AG08395 (cell line): ENCODE measurements around the gene ZFYVE27.

ENCODE experiments used
- DNase-seq: peaks from one replicate; pipeline ENCODE4 v3.0.0; 2012; ENCODE audit warnings: mixed read lengths, low spot score

ZFYVE27 gene

GRCh38 chr10:97748116-97748515 lies 11.2 kb downstream of the ZFYVE27 start:
- no peak for DNase-seq

- DNase-seq, result no peak
These were observed 16.0 kb downstream of the ZFYVE27 start for GRCh38 chr10:97752956-97753355.

- no peak for DNase-seq
These were observed 17.8 kb downstream of the ZFYVE27 start for GRCh38 chr10:97754726-97755125.

GRCh38 chr10:97755718-97756117 lies 18.8 kb downstream of the ZFYVE27 start:
- no peak for DNase-seq

- DNase-seq, result no peak
These were observed 20.5 kb downstream of the ZFYVE27 start for GRCh38 chr10:97757471-97757870.

GRCh38 chr10:97759158-97759887 lies 22.4 kb downstream of the ZFYVE27 start:
- peak; percentile 83 for DNase-seq

- DNase-seq, result no peak
These were observed 23.0 kb downstream of the ZFYVE27 start for GRCh38 chr10:97759946-97760345.

GRCh38 chr10:97760461-97761257 lies 23.7 kb downstream of the ZFYVE27 start:
- DNase-seq, result no peak

GRCh38 chr10:97761331-97761865 lies 24.5 kb downstream of the ZFYVE27 start:
- no peak for DNase-seq

- no peak for DNase-seq
These were observed 25.1 kb downstream of the ZFYVE27 start for GRCh38 chr10:97762056-97762455.

GRCh38 chr10:97762816-97763215 lies 25.9 kb downstream of the ZFYVE27 start:
- peak; percentile 48 for DNase-seq

- DNase-seq, result no peak
These were observed 26.5 kb downstream of the ZFYVE27 start for GRCh38 chr10:97763411-97763810.

GRCh38 chr10:97763947-97764346 lies 27.0 kb downstream of the ZFYVE27 start:
- no peak for DNase-seq

- DNase-seq, result no peak
These were observed 27.6 kb downstream of the ZFYVE27 start for GRCh38 chr10:97764519-97764931.

- no peak for DNase-seq
These were observed 28.3 kb downstream of the ZFYVE27 start for GRCh38 chr10:97765201-97765600.

- no peak for DNase-seq
These were observed 29.3 kb downstream of the ZFYVE27 start for GRCh38 chr10:97766106-97766810.

GRCh38 chr10:97766996-97767924 lies 30.3 kb downstream of the ZFYVE27 start:
- no peak for DNase-seq

- no peak for DNase-seq
These were observed 31.7 kb downstream of the ZFYVE27 start for GRCh38 chr10:97768322-97769315.

- no peak for DNase-seq
These were observed 33.3 kb downstream of the ZFYVE27 start for GRCh38 chr10:97770255-97770654.
